ENCODE data around the gene SYNGR3. TPM values are rescaled to one million over a fixed set of nuclear protein-coding genes. Genes with fewer than 3 reads are reported as not detected.

Gene SYNGR3
- total RNA-seq, 4 donors from 2014 or later: 1.3 to 3.9 (median 3.3) TPM; not detected in 1

- Histone ChIP-seq H3K4me1 (peaks cover 4 to 58% (median 19%) of the 10 kb centered on the region in 4 donors), H3K27me3 (peaks cover 0 to 18% of the 10 kb centered on the region in 2 donors), H3K36me3 (no peaks in the 10 kb centered on the region), H3K4me3 (no peak overlapping the region), H3K27ac (peak overlapping the region; percentile 44 to 80 (median 68)), H3K9me3 (no peaks in the 10 kb centered on the region)
- no peak for DNase-seq
- no peak for TF ChIP-seq POLR2A (IDR thresholded peaks at IDR 0.05)
- TF ChIP-seq CTCF (IDR thresholded peaks at IDR 0.05): no peak
Observed at GRCh38 chr16:2024032-2024420, 34.3 kb downstream of the SYNGR3 start.

- Histone ChIP-seq H3K4me3 (no peak overlapping the region), H3K27ac (no peak overlapping the region), H3K36me3 (no peaks in the 10 kb centered on the region), H3K4me1 (peaks cover 4 to 53% (median 15%) of the 10 kb centered on the region in 4 donors), H3K9me3 (no peaks in the 10 kb centered on the region), H3K27me3 (peaks cover 0 to 7% of the 10 kb centered on the region in 2 donors)
- TF ChIP-seq CTCF (IDR thresholded peaks at IDR 0.05) (no peak), POLR2A (IDR thresholded peaks at IDR 0.05) (no peak)
- DNase-seq: no peak
Observed at GRCh38 chr16:2025251-2025650, 35.5 kb downstream of the SYNGR3 start.

GRCh38 chr16:2025878-2026460, 36.2 kb downstream of the SYNGR3 start:
- peaks cover 4 to 48% (median 13%) of the 10 kb centered on the region in 4 donors for H3K4me1 ChIP-seq
- H3K36me3 ChIP-seq: no peaks in the 10 kb centered on the region
- no peak for DNase-seq
- TF ChIP-seq CTCF (IDR thresholded peaks at IDR 0.05) (no peak), POLR2A (IDR thresholded peaks at IDR 0.05) (no peak)
- peak overlapping the region; percentile 49 to 82 (median 68) for H3K4me3 ChIP-seq
- H3K27me3 ChIP-seq: no peaks in the 10 kb centered on the region
- H3K9me3 ChIP-seq: no peaks in the 10 kb centered on the region
- H3K27ac ChIP-seq: peak overlapping the region in 3 of 4 donors; percentile 57 to 74 (median 72)

GRCh38 chr16:2026461-2027023, 36.8 kb downstream of the SYNGR3 start, which contains the start of gene NHERF2:
TSS of gene NHERF2 (plus strand) at chr16:2026902. CDS start at chr16:2027006, 104 bp downstream.
- Histone ChIP-seq H3K36me3 (no peaks in the 10 kb centered on the region), H3K27me3 (no peaks in the 10 kb centered on the region), H3K9me3 (no peaks in the 10 kb centered on the region), H3K27ac (peak within 1 kb of the TSS; percentile 39 to 74 (median 72)), H3K4me3 (peak within 1 kb of the TSS; percentile 49 to 82 (median 68)), H3K4me1 (peaks cover 4 to 48% (median 13%) of the 10 kb centered on the region in 4 donors)
- TF ChIP-seq POLR2A (IDR thresholded peaks at IDR 0.05): no peak
- TF ChIP-seq CTCF (IDR thresholded peaks at IDR 0.05): no peak
- DNase-seq: no peak

GRCh38 chr16:2027024-2028010, 37.5 kb downstream of the SYNGR3 start:
- H3K27ac ChIP-seq: peak overlapping the region; percentile 39 to 74 (median 72)
- H3K9me3 ChIP-seq: no peaks in the 10 kb centered on the region
- no peak for DNase-seq
- H3K36me3 ChIP-seq: no peaks in the 10 kb centered on the region
- H3K4me1 ChIP-seq: peaks cover 4 to 52% (median 13%) of the 10 kb centered on the region in 4 donors
- H3K4me3 ChIP-seq: peak overlapping the region; percentile 49 to 82 (median 68)
- TF ChIP-seq POLR2A (IDR thresholded peaks at IDR 0.05) (no peak), CTCF (IDR thresholded peaks at IDR 0.05) (peak in 1 of 6 experiments; percentile 7)
- H3K27me3 ChIP-seq: no peaks in the 10 kb centered on the region
